Measurements from ENCODE around the gene MFNG. TPM values are rescaled to one million over a fixed set of nuclear protein-coding genes. Genes with fewer than 3 reads are reported as not detected.

The MFNG gene
- total RNA-seq, 1 donor from 2014 or later = 53.5 TPM

- Histone ChIP-seq H3K4me3 (no peak overlapping the region), H3K4me1 (peaks cover 22% of the 10 kb centered on the region), H3K36me3 (no peaks in the 10 kb centered on the region), H3K27me3 (no peaks in the 10 kb centered on the region), H3K27ac (no peak overlapping the region), H3K9me3 (no peaks in the 10 kb centered on the region)
- ATAC-seq (no peak), DNase-seq (no peak)
- intact Hi-C loops (cut with DNase I) = no loop called here
- TF ChIP-seq CTCF (IDR thresholded peaks at IDR 0.05) = no peak
Observed at GRCh38 chr22:37515901-37516300, 29.7 kb upstream of the MFNG start.

- Histone ChIP-seq H3K9me3 (no peaks in the 10 kb centered on the region), H3K27me3 (no peaks in the 10 kb centered on the region), H3K36me3 (no peaks in the 10 kb centered on the region), H3K27ac (no peak overlapping the region), H3K4me3 (no peak overlapping the region), H3K4me1 (peaks cover 16% of the 10 kb centered on the region)
- DNase-seq = no peak
- ATAC-seq = no peak
- no peak for TF ChIP-seq CTCF (IDR thresholded peaks at IDR 0.05)
- intact Hi-C loops (cut with DNase I) = no loop called here
Observed at GRCh38 chr22:37514526-37515051, 28.4 kb upstream of the MFNG start.

- TF ChIP-seq CTCF (IDR thresholded peaks at IDR 0.05) = no peak
- H3K4me1 ChIP-seq = peaks cover 21% of the 10 kb centered on the region
- ATAC-seq = no peak
- no peak overlapping the region for H3K4me3 ChIP-seq
- H3K36me3 ChIP-seq = no peaks in the 10 kb centered on the region
- DNase-seq = no peak
- no peaks in the 10 kb centered on the region for H3K9me3 ChIP-seq
- H3K27ac ChIP-seq = no peak overlapping the region
- intact Hi-C loops (cut with DNase I) = no loop called here
- H3K27me3 ChIP-seq = no peaks in the 10 kb centered on the region
Observed at GRCh38 chr22:37511395-37512104, 25.4 kb upstream of the MFNG start.

GRCh38 chr22:37510091-37510490 is 23.9 kb upstream of the MFNG start:
- H3K36me3 ChIP-seq = no peaks in the 10 kb centered on the region
- ATAC-seq (no peak), DNase-seq (no peak)
- no peak overlapping the region for H3K4me3 ChIP-seq
- no peak overlapping the region for H3K27ac ChIP-seq
- H3K27me3 ChIP-seq = no peaks in the 10 kb centered on the region
- no peaks in the 10 kb centered on the region for H3K9me3 ChIP-seq
- TF ChIP-seq CTCF (IDR thresholded peaks at IDR 0.05) = no peak
- intact Hi-C loops (cut with DNase I) = no loop called here
- H3K4me1 ChIP-seq = peaks cover 21% of the 10 kb centered on the region

- H3K27ac ChIP-seq = peak overlapping the region; percentile 58
- ATAC-seq = peak; percentile 3
Observed at GRCh38 chr22:37509059-37509860, 23.1 kb upstream of the MFNG start.

More at GRCh38 chr22:37509059-37509860, 23.1 kb upstream of the MFNG start:
- TF ChIP-seq CTCF (IDR thresholded peaks at IDR 0.05) = no peak
- peak; percentile 63 for DNase-seq
- intact Hi-C loops (cut with DNase I) = no loop called here
- Histone ChIP-seq H3K4me3 (no peak overlapping the region), H3K27me3 (no peaks in the 10 kb centered on the region), H3K9me3 (no peaks in the 10 kb centered on the region), H3K36me3 (no peaks in the 10 kb centered on the region), H3K4me1 (peaks cover 25% of the 10 kb centered on the region)

Measured in upper lobe of right lung (tissue), 1 donor.